Bronchial epithelial cell (primary cell): ENCODE results near the gene TRIM3. TPM values are rescaled to one million over a fixed set of nuclear protein-coding genes. Genes with fewer than 3 reads are reported as not detected.
"Not testable (repeated sequence)": the region's sequence is repeated elsewhere in the genome, so short reads cannot be mapped to it uniquely, and the experiment has no call there.

Source experiments
- DNase-seq: peaks from one replicate; pipeline ENCODE4 v3.0.0-alpha.2; 2010; ENCODE audit warnings: low read depth
- FAIRE-seq: peaks from 2 replicates; lab custom pipeline; 2011; peaks lifted over from hg19 to GRCh38; lab: Jason Lieb, UNC
- H3K27me3 ChIP-seq: 2 replicates; pipeline ENCODE4 v1.5.1; 2011; ENCODE audit warnings: low read length; ENCODE audit not compliant: control insufficient read depth, insufficient read depth
- H3K36me3 ChIP-seq: 2 replicates; pipeline ENCODE4 v1.5.1; 2011; ENCODE audit warnings: low read length; ENCODE audit not compliant: control insufficient read depth, insufficient read depth
- H3K4me3 ChIP-seq: 2 replicates; pipeline ENCODE4 v1.5.1; 2011; ENCODE audit warnings: mild to moderate bottlenecking, low read depth, low read length, control low read depth
- total RNA-seq: library from RNA; depleted of rRNA; stranded (reverse); fragments of >200 nt; gene quantifications from 2 replicates; pipeline ENCODE4 v1.2.1, GENCODE V29; 2014
- TF ChIP-seq, protein P1 (sequence below): IDR thresholded peaks from 2 replicates; pipeline ENCODE4 v1.5.1; 2011; ENCODE audit warnings: mild to moderate bottlenecking, moderate library complexity, low read length, control low read depth, inconsistent platforms; ENCODE audit not compliant: insufficient read depth, severe bottlenecking

TRIM3 gene
- 7.6 and 9.9 TPM in 2 replicates for total RNA-seq

DNA sequence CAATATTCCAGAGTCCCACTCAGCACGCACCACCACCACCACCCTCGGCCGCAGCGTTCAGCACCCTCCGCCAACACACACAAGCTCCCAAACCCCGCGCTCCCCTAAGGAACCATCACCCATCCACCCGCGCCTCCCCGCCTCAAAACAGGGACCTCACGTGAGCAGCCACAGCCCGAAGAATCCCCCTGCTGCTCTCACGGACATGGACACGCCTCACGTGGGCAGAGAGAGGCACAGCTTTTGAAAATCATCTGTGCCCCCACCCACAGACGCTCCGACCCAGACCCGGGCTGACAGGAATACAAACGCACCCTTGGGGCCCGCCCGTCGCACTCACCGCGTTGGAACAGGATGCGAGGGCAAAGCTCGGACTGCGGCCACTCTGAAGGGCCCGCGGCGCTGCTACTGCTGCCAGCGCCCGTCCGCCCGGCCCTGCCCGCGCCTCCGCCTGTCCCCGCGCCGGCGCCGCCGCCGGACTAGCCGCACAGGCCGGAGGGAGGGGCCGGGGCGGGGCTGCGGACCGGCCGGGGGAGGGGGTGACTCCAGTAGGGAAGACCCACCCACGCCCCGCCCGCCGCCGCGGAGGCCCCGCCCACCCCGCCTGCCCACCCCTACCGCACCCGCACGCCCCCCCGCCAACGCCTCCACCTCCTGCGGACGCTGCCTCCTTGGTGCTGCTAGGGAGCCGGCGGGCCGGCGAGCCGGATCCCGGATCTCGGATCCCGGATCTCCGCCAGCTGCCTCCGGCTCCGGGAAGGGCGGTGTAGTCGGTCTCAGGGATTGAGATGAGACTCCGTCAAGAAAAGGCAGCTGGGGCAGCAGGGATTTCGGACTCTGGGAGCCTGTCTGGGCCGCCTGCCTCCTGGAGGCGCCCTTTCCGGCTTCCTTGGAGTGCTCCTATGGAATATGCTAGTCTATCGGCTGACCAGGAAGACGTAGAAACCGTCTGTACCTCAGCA, at the start of gene TRIM3:
TRIM3 (minus strand) TSS at position 491 of the 962 bp plus-strand sequence. CDS start 8,246 bp downstream, outside the sequence.
- no peaks in the 10 kb centered on the region for H3K27me3 ChIP-seq
- peaks cover 14% of the 10 kb centered on the region for H3K36me3 ChIP-seq
- no peak for FAIRE-seq
- H3K4me3 ChIP-seq: peak within 1 kb of the TSS; percentile 64
- TF ChIP-seq, protein P1, sequence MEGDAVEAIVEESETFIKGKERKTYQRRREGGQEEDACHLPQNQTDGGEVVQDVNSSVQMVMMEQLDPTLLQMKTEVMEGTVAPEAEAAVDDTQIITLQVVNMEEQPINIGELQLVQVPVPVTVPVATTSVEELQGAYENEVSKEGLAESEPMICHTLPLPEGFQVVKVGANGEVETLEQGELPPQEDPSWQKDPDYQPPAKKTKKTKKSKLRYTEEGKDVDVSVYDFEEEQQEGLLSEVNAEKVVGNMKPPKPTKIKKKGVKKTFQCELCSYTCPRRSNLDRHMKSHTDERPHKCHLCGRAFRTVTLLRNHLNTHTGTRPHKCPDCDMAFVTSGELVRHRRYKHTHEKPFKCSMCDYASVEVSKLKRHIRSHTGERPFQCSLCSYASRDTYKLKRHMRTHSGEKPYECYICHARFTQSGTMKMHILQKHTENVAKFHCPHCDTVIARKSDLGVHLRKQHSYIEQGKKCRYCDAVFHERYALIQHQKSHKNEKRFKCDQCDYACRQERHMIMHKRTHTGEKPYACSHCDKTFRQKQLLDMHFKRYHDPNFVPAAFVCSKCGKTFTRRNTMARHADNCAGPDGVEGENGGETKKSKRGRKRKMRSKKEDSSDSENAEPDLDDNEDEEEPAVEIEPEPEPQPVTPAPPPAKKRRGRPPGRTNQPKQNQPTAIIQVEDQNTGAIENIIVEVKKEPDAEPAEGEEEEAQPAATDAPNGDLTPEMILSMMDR: peak; percentile 58
- DNase-seq: peak; percentile 71

DNA sequence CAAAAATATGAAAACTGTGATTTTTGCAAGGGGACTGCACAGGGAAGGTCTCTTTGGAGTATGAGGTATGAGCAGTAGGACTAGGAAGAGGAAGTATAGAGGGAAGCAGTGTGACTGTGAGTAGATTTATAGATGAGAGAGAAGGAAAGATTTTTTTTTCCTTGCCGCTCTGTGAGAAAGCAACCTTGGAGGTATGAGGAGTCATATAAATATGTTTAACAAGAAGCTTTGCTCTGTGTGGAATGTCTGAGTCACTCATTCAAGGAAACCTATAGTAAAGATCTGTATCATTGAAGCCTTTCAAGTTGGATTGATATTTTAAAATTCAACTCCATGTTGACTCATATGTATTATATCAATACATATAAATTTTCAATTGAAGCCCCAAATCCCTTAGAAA, 49.5 kb upstream of the TRIM3 start:
- TF ChIP-seq, protein P1: no peak
- Histone ChIP-seq H3K4me3 (no peak overlapping the region), H3K27me3 (no peaks in the 10 kb centered on the region), H3K36me3 (no peaks in the 10 kb centered on the region)
- no peak for FAIRE-seq
- peak; percentile 73 for DNase-seq

- H3K4me3 ChIP-seq, FAIRE-seq, H3K27me3 ChIP-seq, DNase-seq, H3K36me3 ChIP-seq: not testable (repeated sequence)
Measured at GRCh38 chr11:6521946-6522345, 48.2 kb upstream of the TRIM3 start.

DNA sequence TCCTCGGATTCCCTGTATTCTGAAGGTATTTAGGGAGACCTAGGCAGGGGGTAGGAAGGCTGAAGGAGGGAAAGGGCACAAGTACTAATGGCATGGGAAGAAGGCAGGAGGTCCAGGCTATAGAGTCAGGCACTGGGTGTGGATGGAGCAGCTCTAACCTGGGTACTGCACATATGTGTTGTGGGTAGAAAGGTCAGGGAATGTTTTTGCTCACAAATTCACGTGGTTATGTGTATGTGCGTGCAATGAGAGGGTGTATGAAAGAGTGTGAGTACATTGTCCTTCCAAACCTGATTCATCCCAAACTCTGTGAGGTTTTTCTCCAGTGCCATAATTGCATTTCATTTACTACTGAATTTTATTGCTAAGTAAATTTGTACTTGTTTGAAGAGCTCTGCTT, 46.5 kb upstream of the TRIM3 start:
- no peak overlapping the region for H3K4me3 ChIP-seq
- DNase-seq (no peak), FAIRE-seq (no peak)
- H3K36me3 ChIP-seq: no peaks in the 10 kb centered on the region
- no peaks in the 10 kb centered on the region for H3K27me3 ChIP-seq
- TF ChIP-seq, protein P1: no peak

GRCh38 chr11:6516865-6517264, 43.1 kb upstream of the TRIM3 start:
- Histone ChIP-seq H3K4me3 (no peak overlapping the region), H3K36me3 (no peaks in the 10 kb centered on the region), H3K27me3 (no peaks in the 10 kb centered on the region)
- no peak for FAIRE-seq
- TF ChIP-seq, protein P1: no peak
- DNase-seq: no peak

GRCh38 chr11:6505577-6506240, 32.0 kb upstream of the TRIM3 start:
- FAIRE-seq (no peak), DNase-seq (peak; percentile 93)
- H3K36me3 ChIP-seq: no peaks in the 10 kb centered on the region
- H3K27me3 ChIP-seq: no peaks in the 10 kb centered on the region
- H3K4me3 ChIP-seq: no peak overlapping the region
- TF ChIP-seq, protein P1: peak; percentile 59
